AG04450 (cell line): ENCODE results near the gene VSIG4. TPM values are rescaled to one million over a fixed set of nuclear protein-coding genes. Genes with fewer than 3 reads are reported as not detected.

Source experiments
- CTCF ChIA-PET: fragments of 300-600, 350-600 bp; formaldehyde crosslinking; extraction: SDS; loops from one replicate; lab custom pipeline; 2022; ENCODE audit warnings: antibody characterized with exemption, inconsistent platforms; lab: Charles Lee
- POLR2A ChIA-PET: fragments of 350-600 bp; formaldehyde crosslinking; extraction: SDS; loops from one replicate; lab custom pipeline; 2021; ENCODE audit warnings: antibody characterized with exemption, inconsistent platforms; lab: Yijun Ruan, JAX
- DNase-seq: peaks from one replicate; pipeline ENCODE4 v3.0.0-alpha.2; 2011; ENCODE audit warnings: low read depth, low spot score
- H3K27ac ChIP-seq: one replicate; pipeline ENCODE4 v1.5.1; 2012; ENCODE audit warnings: low read depth, low read length, control low read depth
- H3K27me3 ChIP-seq: one replicate; pipeline ENCODE4 v1.6.0; 2012; ENCODE audit warnings: low read length; ENCODE audit not compliant: control insufficient read depth, insufficient read depth
- H3K4me3 ChIP-seq: 2 replicates; pipeline ENCODE4 v1.5.1; 2011; ENCODE audit warnings: mild to moderate bottlenecking, low read depth, low read length, control low read depth
- H3K9me3 ChIP-seq: 2 replicates; pipeline ENCODE4 v1.5.1; 2012; ENCODE audit warnings: low read length; ENCODE audit not compliant: control insufficient read depth, insufficient read depth
- CTCF ChIP-seq: IDR thresholded peaks from 2 replicates; pipeline ENCODE4 v1.5.1; 2011; ENCODE audit warnings: low read depth, low read length, control low read depth, inconsistent platforms
- polyA plus RNA-seq: library from polyadenylated mRNA; depleted of rRNA; stranded (reverse); fragments of >200 nt; gene quantifications from 2 replicates; pipeline ENCODE4 v1.2.3, GENCODE V29; 2011

The VSIG4 gene
- polyA plus RNA-seq, 1 experiment = not detected

DNA sequence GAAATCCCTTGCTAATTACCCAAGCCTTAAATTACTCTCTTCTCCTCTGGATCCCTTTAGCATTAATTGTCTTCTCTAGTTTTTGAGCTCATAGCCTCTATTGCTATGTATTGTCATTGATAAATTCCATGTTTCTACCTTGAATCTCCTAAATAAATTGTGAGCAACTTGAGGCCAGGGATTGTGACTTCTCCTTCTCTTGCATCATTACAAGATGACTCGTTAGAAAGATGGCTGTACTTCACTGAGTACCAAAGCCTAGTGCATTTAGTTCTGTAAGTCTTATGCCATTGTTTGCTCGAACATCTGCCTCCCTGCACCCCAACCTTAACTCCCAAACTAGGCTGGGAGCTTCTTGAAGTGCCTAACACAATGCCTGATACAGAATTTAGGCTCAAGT, 15.3 kb downstream of the VSIG4 start:
- H3K27me3 ChIP-seq = no peaks in the 10 kb centered on the region
- H3K4me3 ChIP-seq = no peak overlapping the region
- no peaks in the 10 kb centered on the region for H3K9me3 ChIP-seq
- no peak for TF ChIP-seq CTCF
- ChIA-PET POLR2A (no interaction called here), CTCF (interaction anchor here (1.8 kb wide), 1 partner anchor 704 kb away, joined by 7 read pairs; no protein-coding TSS in a partner anchor)
- H3K27ac ChIP-seq = no peak overlapping the region
- DNase-seq = no peak

GRCh38 chrX:66024092-66024467, 15.8 kb downstream of the VSIG4 start:
- CTCF ChIA-PET = interaction anchor here (1.8 kb wide), 1 partner anchor 704 kb away, joined by 7 read pairs; no protein-coding TSS in a partner anchor
- POLR2A ChIA-PET = no interaction called here
- no peak overlapping the region for H3K4me3 ChIP-seq
- H3K27ac ChIP-seq = no peak overlapping the region
- TF ChIP-seq CTCF = no peak
- DNase-seq = no peak
- H3K27me3 ChIP-seq = no peaks in the 10 kb centered on the region
- H3K9me3 ChIP-seq = no peaks in the 10 kb centered on the region

DNA sequence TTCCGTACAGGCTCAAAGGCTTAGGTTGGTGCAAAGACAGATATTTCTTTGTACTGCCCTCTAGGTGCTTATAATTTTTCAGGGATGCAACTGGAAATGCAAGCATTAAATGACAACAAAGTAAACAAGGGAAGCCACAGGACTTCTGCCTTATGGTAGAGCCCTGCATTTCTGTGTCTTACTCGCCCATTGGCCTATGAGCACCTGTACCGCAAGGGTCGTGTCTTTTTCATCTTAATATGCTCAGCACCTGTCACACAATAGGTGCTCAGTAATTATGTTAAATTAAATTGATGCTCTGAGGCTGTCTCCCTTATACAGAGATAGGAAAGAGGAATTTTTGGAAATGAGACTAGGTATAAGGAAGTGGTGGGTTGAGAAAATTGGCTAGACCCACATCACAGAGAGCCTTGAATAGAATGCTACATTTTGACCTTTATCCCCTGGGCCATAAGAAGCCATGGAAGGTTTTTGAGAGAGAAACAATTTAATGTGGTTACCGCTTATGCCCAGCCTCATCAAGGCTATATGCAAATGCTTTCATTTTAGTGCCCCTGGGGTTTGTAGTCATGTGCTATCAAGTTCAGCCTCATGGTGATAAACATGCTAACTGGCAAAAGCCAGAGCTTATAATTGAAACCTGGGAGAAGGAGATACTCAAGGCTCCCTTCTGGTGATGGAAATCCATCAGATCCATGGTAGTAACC, 16.3 kb downstream of the VSIG4 start:
- ChIA-PET POLR2A (no interaction called here), CTCF (no interaction called here)
- no peak overlapping the region for H3K27ac ChIP-seq

GRCh38 chrX:66022632-66023384, 17.1 kb downstream of the VSIG4 start:
- ChIA-PET POLR2A (no interaction called here), CTCF (interaction anchor here (0.7 kb wide), 1 partner anchor 1998 kb away, joined by 3 read pairs; no protein-coding TSS in a partner anchor)
- H3K9me3 ChIP-seq = no peaks in the 10 kb centered on the region
- no peak overlapping the region for H3K27ac ChIP-seq
- no peak overlapping the region for H3K4me3 ChIP-seq
- DNase-seq = no peak
- no peaks in the 10 kb centered on the region for H3K27me3 ChIP-seq
- no peak for TF ChIP-seq CTCF

More for the DNA sequence above, 16.3 kb downstream of the VSIG4 start:
- H3K27me3 ChIP-seq = no peaks in the 10 kb centered on the region
- H3K9me3 ChIP-seq = no peaks in the 10 kb centered on the region
- no peak overlapping the region for H3K4me3 ChIP-seq
- DNase-seq = no peak
- no peak for TF ChIP-seq CTCF
